ENCODE results near the gene TMEM212. TPM values are rescaled to one million over a fixed set of nuclear protein-coding genes. Genes with fewer than 3 reads are reported as not detected.
"Not testable (repeated sequence)": the region's sequence is repeated elsewhere in the genome, so short reads cannot be mapped to it uniquely, and the experiment has no call there.

Gene TMEM212
- polyA plus RNA-seq, 1 donor = 0.15 TPM

GRCh38 chr3:171835116-171835515 is 8.0 kb upstream of the TMEM212 start:
- DNase-seq = no peak

GRCh38 chr3:171835613-171836012 is 7.5 kb upstream of the TMEM212 start:
- DNase-seq = no peak

- no peak for DNase-seq
Measured at GRCh38 chr3:171836855-171837254, 6.3 kb upstream of the TMEM212 start.

- DNase-seq = no peak
Measured at GRCh38 chr3:171837698-171838097, 5.5 kb upstream of the TMEM212 start.

- DNase-seq = peak; percentile 73
Measured at GRCh38 chr3:171838218-171838720, 4.9 kb upstream of the TMEM212 start.

- DNase-seq = no peak
Measured at GRCh38 chr3:171839270-171839669, 3.9 kb upstream of the TMEM212 start.

- DNase-seq = no peak
Measured at GRCh38 chr3:171840445-171840810, 2.7 kb upstream of the TMEM212 start.

GRCh38 chr3:171840811-171841619 is 2.1 kb upstream of the TMEM212 start:
- DNase-seq = no peak

- no peak for DNase-seq
Measured at GRCh38 chr3:171841620-171842000, 1.5 kb upstream of the TMEM212 start.

- no peak for DNase-seq
Measured at GRCh38 chr3:171844873-171845272, 1.7 kb downstream of the TMEM212 start.

GRCh38 chr3:171845481-171846284 is 2.5 kb downstream of the TMEM212 start:
- no peak for DNase-seq

GRCh38 chr3:171846597-171846996 is 3.4 kb downstream of the TMEM212 start:
- DNase-seq = no peak

- DNase-seq = no peak
Measured at GRCh38 chr3:171847133-171847532, 4.0 kb downstream of the TMEM212 start.

- DNase-seq = no peak
Measured at GRCh38 chr3:171847595-171848259, 4.6 kb downstream of the TMEM212 start.

GRCh38 chr3:171849617-171850319 is 6.6 kb downstream of the TMEM212 start:
- no peak for DNase-seq

- DNase-seq = no peak
Measured at GRCh38 chr3:171850320-171850959, 7.3 kb downstream of the TMEM212 start.

GRCh38 chr3:171850960-171851659 is 8.0 kb downstream of the TMEM212 start:
- no peak for DNase-seq

- no peak for DNase-seq
Measured at GRCh38 chr3:171851660-171852058, 8.5 kb downstream of the TMEM212 start.

GRCh38 chr3:171854649-171855305 is 11.6 kb downstream of the TMEM212 start:
- no peak for DNase-seq

GRCh38 chr3:171858770-171859169 is 15.6 kb downstream of the TMEM212 start:
- DNase-seq = not testable (repeated sequence)

Measured in hindlimb muscle (tissue), 1 donor.